ENCODE results near the gene RUSF1. TPM values are rescaled to one million over a fixed set of nuclear protein-coding genes. Genes with fewer than 3 reads are reported as not detected.
"Not testable (repeated sequence)": the region's sequence is repeated elsewhere in the genome, so short reads cannot be mapped to it uniquely, and the experiment has no call there.

RUSF1 gene
- total RNA-seq, 1 donor: 48.5 TPM

GRCh38 chr16:31452631-31453106 is 55.5 kb downstream of the RUSF1 start:
- Histone ChIP-seq H3K4me2 (ENCODE audit: insufficient read depth, low read length) (peak overlapping the region; percentile 71), H4K20me1 (ENCODE audit: insufficient read depth, low read length) (peaks cover 22% of the 10 kb centered on the region), H3K27ac (ENCODE audit: low read depth, low read length) (peak overlapping the region; percentile 82), H3K4me1 (ENCODE audit: insufficient read depth, low read length) (peaks cover 53% of the 10 kb centered on the region), H3K27me3 (ENCODE audit: insufficient read depth, low read length) (no peaks in the 10 kb centered on the region), H3K9me3 (ENCODE audit: low read depth, low read length) (no peaks in the 10 kb centered on the region), H3K4me3 (ENCODE audit: insufficient read depth, low read length) (no peak overlapping the region), H3K36me3 (ENCODE audit: insufficient read depth, low read length) (peaks cover 3% of the 10 kb centered on the region), H3K79me2 (ENCODE audit: insufficient read depth, low read length) (peaks cover 27% of the 10 kb centered on the region), H2AFZ (ENCODE audit: low read length) (peak overlapping the region; percentile 47)
- peak; percentile 92 for DNase-seq (ENCODE audit: insufficient read length, low spot score, missing footprints)
- no peak for TF ChIP-seq CTCF (IDR thresholded peaks at IDR 0.05; ENCODE audit: extremely low read depth, low read depth, low read length)

GRCh38 chr16:31451681-31452351 is 56.4 kb downstream of the RUSF1 start:
- peaks cover 3% of the 10 kb centered on the region for H3K36me3 ChIP-seq (ENCODE audit: insufficient read depth, low read length)
- H3K9me3 ChIP-seq (ENCODE audit: low read depth, low read length): no peaks in the 10 kb centered on the region
- peak overlapping the region; percentile 82 for H3K27ac ChIP-seq (ENCODE audit: low read depth, low read length)
- H3K27me3 ChIP-seq (ENCODE audit: insufficient read depth, low read length): no peaks in the 10 kb centered on the region
- H2AFZ ChIP-seq (ENCODE audit: low read length): peak overlapping the region; percentile 68
- peak overlapping the region; percentile 71 for H3K4me2 ChIP-seq (ENCODE audit: insufficient read depth, low read length)
- H3K79me2 ChIP-seq (ENCODE audit: insufficient read depth, low read length): peaks cover 19% of the 10 kb centered on the region
- peaks cover 45% of the 10 kb centered on the region for H3K4me1 ChIP-seq (ENCODE audit: insufficient read depth, low read length)
- TF ChIP-seq CTCF (IDR thresholded peaks at IDR 0.05; ENCODE audit: extremely low read depth, low read depth, low read length): peak; percentile 65
- peak; percentile 94 for DNase-seq (ENCODE audit: insufficient read length, low spot score, missing footprints)
- H4K20me1 ChIP-seq (ENCODE audit: insufficient read depth, low read length): peaks cover 13% of the 10 kb centered on the region
- H3K4me3 ChIP-seq (ENCODE audit: insufficient read depth, low read length): no peak overlapping the region

GRCh38 chr16:31451201-31451600 is 57.0 kb downstream of the RUSF1 start:
- H3K27ac ChIP-seq (ENCODE audit: low read depth, low read length): peak overlapping the region; percentile 48
- H4K20me1 ChIP-seq (ENCODE audit: insufficient read depth, low read length): peaks cover 9% of the 10 kb centered on the region
- H3K4me1 ChIP-seq (ENCODE audit: insufficient read depth, low read length): peaks cover 40% of the 10 kb centered on the region
- no peaks in the 10 kb centered on the region for H3K9me3 ChIP-seq (ENCODE audit: low read depth, low read length)
- DNase-seq (ENCODE audit: insufficient read length, low spot score, missing footprints): no peak
- peaks cover 13% of the 10 kb centered on the region for H3K79me2 ChIP-seq (ENCODE audit: insufficient read depth, low read length)
- no peak overlapping the region for H3K4me3 ChIP-seq (ENCODE audit: insufficient read depth, low read length)
- TF ChIP-seq CTCF (IDR thresholded peaks at IDR 0.05; ENCODE audit: extremely low read depth, low read depth, low read length): no peak
- H3K36me3 ChIP-seq (ENCODE audit: insufficient read depth, low read length): peaks cover 3% of the 10 kb centered on the region
- no peaks in the 10 kb centered on the region for H3K27me3 ChIP-seq (ENCODE audit: insufficient read depth, low read length)
- peak overlapping the region; percentile 68 for H2AFZ ChIP-seq (ENCODE audit: low read length)
- no peak overlapping the region for H3K4me2 ChIP-seq (ENCODE audit: insufficient read depth, low read length)

GRCh38 chr16:31445931-31446330 is 62.3 kb downstream of the RUSF1 start:
- H3K79me2 ChIP-seq (ENCODE audit: insufficient read depth, low read length); H3K27ac ChIP-seq (ENCODE audit: low read depth, low read length); H3K27me3 ChIP-seq (ENCODE audit: insufficient read depth, low read length); H2AFZ ChIP-seq (ENCODE audit: low read length); DNase-seq (ENCODE audit: insufficient read length, low spot score, missing footprints); H3K36me3 ChIP-seq (ENCODE audit: insufficient read depth, low read length); H3K9me3 ChIP-seq (ENCODE audit: low read depth, low read length); H3K4me3 ChIP-seq (ENCODE audit: insufficient read depth, low read length); H3K4me2 ChIP-seq (ENCODE audit: insufficient read depth, low read length); H4K20me1 ChIP-seq (ENCODE audit: insufficient read depth, low read length); H3K4me1 ChIP-seq (ENCODE audit: insufficient read depth, low read length): not testable (repeated sequence)
